Sigmoid colon (tissue), 4 donors: ENCODE measurements around the gene NCSTN.

Source experiments
- CTCF ChIP-seq, 4 experiments: fragments of 450-650 bp in 3 of 4; fragments of 200-600 bp in 1 of 4; IDR thresholded peaks; one replicate each; pipeline ENCODE4 v1.5.1; 2016 to 2019; ENCODE audit warnings: antibody characterized with exemption in 4 of 4, mild to moderate bottlenecking in 3 of 4, moderate library complexity in 2 of 4
- EP300 ChIP-seq, 4 donors: sonication (generic); formaldehyde crosslinking; IDR thresholded peaks; one replicate each; pipeline ENCODE4 v1.6.1; 2017; ENCODE audit warnings: antibody characterized with exemption in 4 of 4
- POLR2A ChIP-seq, 2 donors: fragments of 450-650 bp; IDR thresholded peaks; one replicate each; pipeline ENCODE4 v1.6.1; 2016; ENCODE audit warnings: antibody characterized with exemption in 2 of 2, mild to moderate bottlenecking in 2 of 2, moderate library complexity in 2 of 2

DNA sequence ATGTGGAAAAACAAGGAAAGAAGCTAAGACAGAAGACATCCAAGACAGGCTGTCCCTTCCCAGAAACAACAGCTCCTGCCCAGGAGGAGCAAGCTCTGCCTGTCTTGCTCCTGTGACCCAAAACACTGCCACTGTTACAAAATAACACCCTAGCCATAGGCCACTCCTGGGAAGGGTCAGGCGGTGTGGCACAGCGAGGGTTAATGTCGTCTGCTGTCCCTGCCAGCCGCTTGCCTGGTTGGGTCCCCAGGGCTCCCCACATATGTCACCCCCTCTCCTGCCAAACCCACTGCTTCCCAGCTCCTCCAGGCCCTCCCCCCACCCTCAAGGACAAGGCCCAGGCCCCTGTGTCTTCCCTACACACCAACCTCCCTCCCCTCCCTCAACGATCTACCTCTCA, 19.8 kb downstream of the NCSTN start:
- no peak for TF ChIP-seq CTCF (IDR thresholded peaks at IDR 0.05)
- no peak for TF ChIP-seq EP300 (IDR thresholded peaks at IDR 0.05)
- TF ChIP-seq POLR2A (IDR thresholded peaks at IDR 0.05), result no peak
